Mucosa of stomach (tissue), 1 donor: ENCODE results near the gene SRR.
"Not testable (repeated sequence)": the region's sequence is repeated elsewhere in the genome, so short reads cannot be mapped to it uniquely, and the experiment has no call there.

ENCODE experiments used
- H3K27me3 ChIP-seq: one replicate; pipeline ENCODE4 v1.7.0; 2013; ENCODE audit warnings: mild to moderate bottlenecking, low read length; ENCODE audit not compliant: control insufficient read depth, insufficient read depth
- H3K36me3 ChIP-seq: one replicate; pipeline ENCODE4 v1.7.0; 2013; ENCODE audit warnings: low read length; ENCODE audit not compliant: control insufficient read depth, insufficient read depth
- H3K4me1 ChIP-seq: one replicate; pipeline ENCODE4 v1.7.0; 2013; ENCODE audit warnings: mild to moderate bottlenecking, low read length; ENCODE audit not compliant: control insufficient read depth, insufficient read depth
- H3K4me3 ChIP-seq: one replicate; pipeline ENCODE4 v1.7.0; 2013; ENCODE audit warnings: low read length
- H3K9ac ChIP-seq: one replicate; pipeline ENCODE4 v1.7.0; 2013; ENCODE audit warnings: mild to moderate bottlenecking, low read length, moderate library complexity
- H3K9me3 ChIP-seq: one replicate; pipeline ENCODE4 v1.7.0; 2013; ENCODE audit warnings: mild to moderate bottlenecking, low read length, moderate library complexity; ENCODE audit not compliant: control insufficient read depth
- donor health status: Pancreatic carcinoma.

Gene SRR

DNA sequence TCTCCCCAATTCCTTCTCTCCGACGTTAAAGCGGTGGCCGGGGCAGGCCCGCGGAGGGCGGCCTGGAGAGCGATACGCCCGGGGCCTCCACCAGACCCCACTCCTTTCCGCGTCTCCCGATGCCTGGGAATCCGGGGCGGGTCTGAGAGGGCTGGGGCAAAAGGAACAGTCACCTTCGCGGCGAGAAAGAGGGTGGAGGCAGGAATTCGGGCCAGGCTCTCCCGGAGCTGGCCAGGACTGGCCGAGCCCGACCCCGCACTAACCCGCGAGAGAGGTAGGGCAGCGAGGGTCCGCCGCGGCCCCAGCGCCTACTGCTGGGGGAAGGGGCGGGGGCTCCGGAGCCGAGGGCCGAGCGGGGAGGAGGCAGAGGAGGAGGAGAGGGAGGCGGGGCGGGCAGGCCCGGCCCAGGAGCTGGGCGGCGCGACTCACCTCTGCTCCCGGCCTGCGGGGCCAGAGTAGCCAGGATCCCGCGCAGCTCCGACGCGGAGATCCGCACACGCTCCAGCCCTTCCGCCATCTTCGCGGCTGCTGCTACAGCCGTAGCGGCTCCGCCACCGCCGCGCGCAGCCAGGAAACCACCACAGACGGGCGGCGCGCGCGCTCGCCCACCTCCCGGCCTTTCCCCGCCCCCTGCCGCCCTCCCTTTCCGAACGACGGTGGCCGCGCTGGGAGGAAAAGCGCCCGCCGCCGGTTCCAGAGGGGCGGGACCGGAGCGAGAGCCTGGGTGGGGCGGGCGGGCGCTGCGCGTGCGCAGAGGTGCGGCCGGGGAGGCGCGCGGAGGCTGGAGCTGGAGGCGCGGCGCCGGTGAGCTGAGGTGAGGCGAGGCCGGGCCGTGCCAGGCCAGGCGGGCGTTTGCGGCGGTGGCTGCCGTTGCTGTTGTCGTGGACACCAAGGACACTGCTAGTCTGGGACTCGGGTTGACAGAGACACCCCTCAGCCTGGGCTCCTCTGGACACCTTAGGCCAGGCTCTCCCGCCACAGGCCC, at the start of gene SRR, which contains the start of gene SMG6:
Gene SRR (plus strand): TSS at position 747 of the 985 bp plus-strand sequence. CDS start 11,611 bp downstream, outside the sequence.
Gene SMG6 (minus strand): TSS at position 582 of the 985 bp plus-strand sequence. CDS start 65 bp downstream, at position 517.
- Histone ChIP-seq H3K4me1 (peaks cover 5% of the 10 kb centered on the region), H3K9ac (peak within 1 kb of the TSS; percentile 74), H3K9me3 (no peaks in the 10 kb centered on the region), H3K36me3 (no peaks in the 10 kb centered on the region), H3K4me3 (peak within 1 kb of the TSS; percentile 67), H3K27me3 (no peaks in the 10 kb centered on the region)

GRCh38 chr17:2258830-2259229, 44.9 kb upstream of the SRR start:
- H3K9ac ChIP-seq, H3K27me3 ChIP-seq, H3K4me1 ChIP-seq, H3K4me3 ChIP-seq, H3K36me3 ChIP-seq, H3K9me3 ChIP-seq: not testable (repeated sequence)

DNA sequence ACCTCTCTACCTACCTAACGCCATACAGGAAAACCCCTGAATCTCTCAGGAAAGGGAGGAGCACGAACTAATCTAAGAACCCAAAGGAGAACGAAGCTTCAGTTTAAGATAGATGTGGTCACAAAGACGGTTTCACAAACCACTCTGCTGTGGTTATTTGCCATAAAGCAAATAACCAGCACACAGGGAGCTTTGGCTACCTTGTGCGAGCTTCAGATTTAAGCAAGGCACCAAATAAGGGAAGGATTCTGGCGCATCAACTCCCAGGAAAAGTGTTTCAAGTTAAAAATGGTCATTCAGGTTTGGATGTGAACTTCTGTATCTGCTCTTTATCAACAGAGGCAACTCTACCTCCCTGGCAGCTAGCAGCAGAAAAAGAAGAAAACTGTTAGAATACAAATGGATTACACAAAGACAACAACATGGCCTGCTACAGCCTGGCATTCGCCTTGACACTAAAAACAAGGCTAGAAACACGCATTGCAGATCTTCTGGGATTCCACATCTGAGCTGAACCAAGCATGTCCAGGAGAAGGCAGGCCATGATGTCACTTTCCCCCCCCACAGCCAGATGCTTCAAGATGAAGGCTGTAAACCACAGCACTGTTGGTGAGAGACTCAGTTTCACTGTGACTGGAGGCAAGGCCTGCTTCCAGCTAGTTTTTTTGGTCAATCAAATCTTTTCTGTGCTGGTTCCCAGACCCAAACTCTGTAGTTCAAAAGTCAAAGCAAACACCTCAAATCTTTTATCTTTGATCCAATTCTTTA, 43.8 kb upstream of the SRR start:
- H3K36me3 ChIP-seq = no peaks in the 10 kb centered on the region
- no peak overlapping the region for H3K9ac ChIP-seq
- no peak overlapping the region for H3K4me3 ChIP-seq
- H3K9me3 ChIP-seq = no peaks in the 10 kb centered on the region
- peaks cover 10% of the 10 kb centered on the region for H3K4me1 ChIP-seq
- H3K27me3 ChIP-seq = no peaks in the 10 kb centered on the region

GRCh38 chr17:2262135-2262587, 41.6 kb upstream of the SRR start:
- Histone ChIP-seq H3K4me1 (peaks cover 10% of the 10 kb centered on the region), H3K27me3 (no peaks in the 10 kb centered on the region), H3K36me3 (no peaks in the 10 kb centered on the region), H3K9me3 (no peaks in the 10 kb centered on the region), H3K9ac (no peak overlapping the region), H3K4me3 (no peak overlapping the region)

- H3K9ac ChIP-seq = peak overlapping the region; percentile 13
- H3K4me1 ChIP-seq = peaks cover 10% of the 10 kb centered on the region
- H3K9me3 ChIP-seq = no peaks in the 10 kb centered on the region
- H3K4me3 ChIP-seq = no peak overlapping the region
- no peaks in the 10 kb centered on the region for H3K27me3 ChIP-seq
- no peaks in the 10 kb centered on the region for H3K36me3 ChIP-seq
These were observed 40.3 kb upstream of the SRR start for GRCh38 chr17:2263183-2264066.

GRCh38 chr17:2264067-2264860, 39.5 kb upstream of the SRR start:
- H3K36me3 ChIP-seq = no peaks in the 10 kb centered on the region
- H3K4me1 ChIP-seq = peaks cover 10% of the 10 kb centered on the region
- H3K9ac ChIP-seq = no peak overlapping the region
- H3K9me3 ChIP-seq = no peaks in the 10 kb centered on the region
- no peaks in the 10 kb centered on the region for H3K27me3 ChIP-seq
- no peak overlapping the region for H3K4me3 ChIP-seq

GRCh38 chr17:2265166-2265565, 38.6 kb upstream of the SRR start:
- not testable (repeated sequence) for H3K4me3 ChIP-seq, H3K27me3 ChIP-seq, H3K9me3 ChIP-seq, H3K36me3 ChIP-seq, H3K4me1 ChIP-seq, H3K9ac ChIP-seq

DNA sequence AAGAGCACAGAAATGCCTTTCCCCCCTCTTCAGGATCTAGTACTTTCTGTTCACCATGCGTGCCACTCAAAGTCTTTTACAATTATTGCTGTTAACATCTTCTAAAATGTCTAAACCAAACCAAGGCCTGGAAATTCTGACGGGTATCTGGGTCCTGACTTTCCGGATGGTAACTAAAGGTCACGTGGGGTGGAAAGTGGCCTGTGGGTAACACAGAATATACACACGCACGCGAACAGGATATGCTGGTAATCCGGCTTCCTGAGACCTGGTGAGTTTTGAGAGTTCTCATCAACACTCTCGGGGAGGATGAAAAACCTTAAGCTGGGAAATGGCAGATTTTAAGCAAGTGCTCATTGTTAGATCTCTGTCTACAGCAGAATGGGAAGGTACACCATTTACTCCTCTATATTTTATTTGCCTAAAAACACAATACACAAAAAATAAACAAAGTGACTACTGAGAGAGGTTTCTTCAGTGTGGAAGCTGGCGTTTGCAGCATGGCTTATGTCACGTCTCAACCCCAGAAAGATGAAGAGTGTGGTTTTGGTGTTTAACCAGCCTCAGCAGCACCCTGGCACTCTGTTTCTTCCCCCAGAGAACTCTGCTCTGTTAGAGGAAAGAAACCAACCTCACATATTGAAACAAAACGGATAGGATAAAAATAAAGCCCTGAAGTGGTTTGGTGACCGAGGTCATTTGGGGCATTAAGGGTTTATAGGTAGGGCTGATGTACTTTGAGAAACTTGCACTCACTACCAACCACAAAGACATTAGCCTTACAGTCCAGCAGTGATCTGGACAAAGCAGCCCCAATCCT, 37.5 kb upstream of the SRR start:
- Histone ChIP-seq H3K4me3 (no peak overlapping the region), H3K9ac (no peak overlapping the region), H3K9me3 (no peaks in the 10 kb centered on the region), H3K36me3 (no peaks in the 10 kb centered on the region), H3K4me1 (peaks cover 10% of the 10 kb centered on the region), H3K27me3 (no peaks in the 10 kb centered on the region)

DNA sequence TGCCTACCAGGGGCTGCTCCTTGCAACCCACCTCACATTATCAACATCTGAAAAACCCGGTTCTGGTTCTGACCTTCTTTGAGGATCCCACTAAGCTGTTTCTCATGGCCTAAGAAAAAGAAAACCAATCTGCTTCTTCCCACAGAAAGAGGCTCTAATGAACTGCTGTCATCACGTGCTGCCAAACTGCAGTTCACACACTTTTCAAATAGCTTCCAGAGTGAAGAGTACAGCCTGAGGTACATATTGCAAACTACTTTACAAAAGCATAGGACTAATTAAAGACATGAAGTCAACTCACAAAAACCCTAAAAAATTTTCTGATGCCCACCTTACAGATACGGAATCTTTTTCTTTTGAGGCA, 36.9 kb upstream of the SRR start:
- no peaks in the 10 kb centered on the region for H3K36me3 ChIP-seq
- no peaks in the 10 kb centered on the region for H3K9me3 ChIP-seq
- H3K27me3 ChIP-seq = no peaks in the 10 kb centered on the region
- H3K4me3 ChIP-seq = no peak overlapping the region
- no peak overlapping the region for H3K9ac ChIP-seq
- H3K4me1 ChIP-seq = peaks cover 10% of the 10 kb centered on the region

DNA sequence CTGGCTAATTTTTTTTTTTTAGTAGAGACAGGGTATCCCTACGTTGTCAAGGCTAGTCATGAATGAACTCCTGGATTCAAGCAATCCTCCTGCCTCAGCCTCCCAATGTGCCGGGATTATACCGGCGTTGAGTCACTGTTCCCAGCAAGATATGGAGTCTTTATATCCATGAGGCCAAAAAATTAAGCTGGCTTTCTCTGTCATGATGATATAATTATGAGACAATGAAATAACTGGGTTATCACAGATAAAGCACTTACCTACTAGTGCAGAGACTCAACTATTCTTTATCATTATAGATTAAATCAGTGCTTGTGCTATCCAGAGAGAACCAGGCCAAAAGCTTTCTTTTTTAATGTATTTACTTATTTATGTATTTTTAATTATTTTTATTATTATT, 36.4 kb upstream of the SRR start:
- peaks cover 10% of the 10 kb centered on the region for H3K4me1 ChIP-seq
- H3K9me3 ChIP-seq = no peaks in the 10 kb centered on the region
- no peaks in the 10 kb centered on the region for H3K27me3 ChIP-seq
- H3K4me3 ChIP-seq = no peak overlapping the region
- no peak overlapping the region for H3K9ac ChIP-seq
- no peaks in the 10 kb centered on the region for H3K36me3 ChIP-seq
